ENCODE results near the gene GPR75.
"Not testable (repeated sequence)": the region's sequence is repeated elsewhere in the genome, so short reads cannot be mapped to it uniquely, and the experiment has no call there.

GPR75 gene

DNA sequence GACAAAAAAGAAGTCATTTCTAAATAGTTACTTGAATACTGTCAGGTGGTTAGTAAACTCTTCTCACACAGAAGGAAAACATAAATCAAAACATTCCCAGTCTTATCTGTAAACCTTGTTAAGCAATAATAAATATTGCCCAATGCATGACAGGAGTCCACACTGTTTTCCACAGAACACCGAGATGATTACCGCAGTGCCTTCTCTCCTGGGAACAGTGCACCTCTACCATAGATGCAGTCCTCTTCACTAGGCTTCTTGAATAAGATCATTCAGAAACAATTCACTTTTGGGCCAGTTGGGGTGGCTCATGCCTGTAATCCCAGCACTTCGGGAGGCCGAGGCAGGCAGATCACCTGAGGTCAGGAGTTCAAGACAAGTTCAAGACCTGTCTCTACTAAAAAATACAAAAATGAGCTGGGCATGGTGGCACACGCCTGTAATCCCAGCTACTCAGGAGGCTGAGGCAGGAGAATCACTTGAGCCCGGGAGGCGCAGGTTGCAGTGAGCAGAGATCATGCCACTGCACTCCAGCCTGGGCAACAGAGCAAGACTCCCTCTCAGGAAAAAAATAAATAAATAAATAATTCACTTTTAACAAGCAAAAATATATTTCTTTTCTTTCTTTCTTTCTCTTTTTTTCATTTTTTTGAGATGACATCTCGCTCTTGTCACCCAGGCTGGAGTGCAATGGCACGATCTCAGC is 8.6 kb downstream of the GPR75 start:
- not testable (repeated sequence) for DNase-seq

- no peak for DNase-seq
These were observed 11.7 kb downstream of the GPR75 start for GRCh38 chr2:53848062-53848461.

DNA sequence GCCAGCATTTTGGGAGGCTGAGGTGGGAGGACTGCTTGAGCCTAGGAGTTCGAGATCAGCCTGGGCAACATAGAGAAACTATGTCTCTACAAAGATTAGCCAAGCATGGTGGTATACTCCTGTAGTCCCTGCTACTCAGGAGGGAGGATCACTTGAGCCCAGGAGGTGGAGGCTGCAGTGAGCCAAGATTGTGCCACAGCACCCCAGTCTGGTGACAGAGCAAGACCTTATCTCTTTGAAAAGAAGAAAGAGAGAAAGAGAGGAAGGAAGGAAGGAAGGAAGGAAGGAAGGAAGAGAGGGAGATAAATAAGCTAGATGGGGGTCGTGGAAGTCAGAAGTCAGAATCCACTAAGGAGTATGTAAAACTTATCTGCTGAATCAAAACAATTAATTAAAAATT is 16.2 kb downstream of the GPR75 start:
- DNase-seq = no peak

GRCh38 chr2:53842891-53843290 is 16.9 kb downstream of the GPR75 start:
- no peak for DNase-seq

GRCh38 chr2:53841651-53842050 is 18.1 kb downstream of the GPR75 start:
- not testable (repeated sequence) for DNase-seq

DNA sequence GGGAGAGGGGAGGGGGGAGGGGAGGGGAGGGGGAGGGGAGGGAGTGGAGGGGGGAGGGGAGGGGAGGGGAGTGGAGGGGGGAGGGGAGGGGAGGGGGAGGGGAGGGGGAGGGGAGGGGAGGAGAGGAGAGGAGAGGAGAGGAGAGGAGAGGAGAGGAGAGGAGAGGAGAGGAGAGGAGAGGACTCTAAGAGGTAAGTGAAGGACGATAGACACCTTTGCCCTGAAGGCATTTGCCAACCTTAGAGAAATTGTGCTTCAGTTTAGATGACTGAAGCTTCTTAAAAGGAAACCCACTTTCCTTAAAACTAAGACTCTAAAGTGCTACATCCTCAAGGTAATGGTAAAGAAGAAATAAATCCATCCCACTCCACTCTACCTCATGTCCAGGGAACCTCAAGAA is 19.2 kb downstream of the GPR75 start:
- DNase-seq = no peak

- DNase-seq = not testable (repeated sequence)
These were observed 29.8 kb downstream of the GPR75 start for GRCh38 chr2:53829980-53830290.

GRCh38 chr2:53829273-53829979 is 30.3 kb downstream of the GPR75 start:
- DNase-seq = no peak

DNA sequence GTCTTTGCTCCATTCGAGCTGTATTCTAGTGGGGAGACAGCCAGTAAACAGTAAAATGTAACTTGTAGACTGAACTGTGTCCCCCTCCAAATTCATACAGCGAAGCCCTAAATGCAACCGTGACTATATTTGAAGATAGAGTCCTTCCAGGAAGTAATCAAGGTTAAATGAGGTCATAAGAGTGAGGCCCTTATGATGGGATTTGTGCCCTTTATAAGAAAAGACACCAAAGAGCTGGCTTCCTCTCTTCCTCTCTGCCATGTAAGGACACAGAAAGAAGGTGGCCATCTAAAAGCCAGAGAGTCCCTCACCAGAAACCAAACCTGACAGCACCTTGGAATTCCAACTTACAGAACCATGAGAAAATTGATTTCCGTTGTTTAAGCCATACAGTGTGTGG is 31.4 kb downstream of the GPR75 start:
- no peak for DNase-seq

DNA sequence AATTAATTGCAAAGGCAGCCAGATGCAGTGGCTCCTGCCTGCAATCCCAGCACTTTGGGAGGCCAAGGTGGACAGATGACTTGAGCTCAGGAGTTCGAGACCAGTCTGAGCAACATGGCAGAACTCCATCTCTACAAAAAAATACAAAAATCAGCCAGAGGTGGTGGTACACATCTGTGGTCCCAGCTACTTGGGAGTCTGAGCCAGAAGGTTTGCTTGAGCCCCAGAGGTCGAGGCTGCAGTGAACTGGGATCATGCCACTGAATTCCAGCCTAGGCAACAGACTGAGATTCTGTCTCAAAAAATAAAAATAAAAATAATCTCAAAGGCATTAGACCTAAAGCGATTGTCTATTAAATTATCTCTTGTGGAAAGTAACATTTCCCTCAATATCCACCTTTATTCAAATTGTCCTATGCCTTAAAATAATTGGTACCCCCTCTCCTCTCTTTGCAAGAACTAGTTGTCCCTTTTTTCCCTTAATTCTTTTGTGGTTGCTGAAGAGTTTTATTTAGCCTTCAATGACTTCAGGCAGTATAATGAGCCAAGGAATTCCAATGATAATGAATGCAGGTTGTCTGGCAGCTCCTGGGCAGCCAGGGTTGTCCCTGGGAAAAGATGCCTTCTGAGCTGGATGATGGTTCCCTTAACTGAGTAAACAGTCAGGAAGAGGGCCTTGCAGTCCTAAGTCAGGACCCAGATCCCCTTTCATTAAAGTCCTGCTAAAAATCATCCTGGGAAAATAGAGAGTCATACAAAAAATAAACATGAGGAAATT is 32.2 kb downstream of the GPR75 start:
- DNase-seq = no peak

- DNase-seq = no peak
These were observed 33.0 kb downstream of the GPR75 start for GRCh38 chr2:53826587-53827397.

DNA sequence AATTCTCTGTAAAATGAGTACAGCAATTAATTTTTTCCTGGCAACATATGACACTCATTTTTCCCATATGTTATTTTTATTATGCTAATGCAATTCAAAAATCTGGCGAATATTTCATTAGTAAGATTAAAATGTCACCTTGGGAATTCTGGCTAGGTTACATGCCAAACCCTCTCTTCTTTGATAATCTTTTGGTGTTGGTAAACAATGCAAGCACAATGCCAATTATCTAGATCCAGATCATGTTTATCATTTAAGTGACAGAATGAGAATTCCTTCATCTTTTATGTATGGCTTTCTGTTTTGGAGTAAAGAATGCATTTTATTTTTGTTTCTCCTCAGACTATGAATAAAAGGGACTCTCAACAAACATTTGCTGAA is 33.7 kb downstream of the GPR75 start:
- DNase-seq = no peak

- DNase-seq = not testable (repeated sequence)
These were observed 36.1 kb downstream of the GPR75 start for GRCh38 chr2:53823639-53824038.

DNA sequence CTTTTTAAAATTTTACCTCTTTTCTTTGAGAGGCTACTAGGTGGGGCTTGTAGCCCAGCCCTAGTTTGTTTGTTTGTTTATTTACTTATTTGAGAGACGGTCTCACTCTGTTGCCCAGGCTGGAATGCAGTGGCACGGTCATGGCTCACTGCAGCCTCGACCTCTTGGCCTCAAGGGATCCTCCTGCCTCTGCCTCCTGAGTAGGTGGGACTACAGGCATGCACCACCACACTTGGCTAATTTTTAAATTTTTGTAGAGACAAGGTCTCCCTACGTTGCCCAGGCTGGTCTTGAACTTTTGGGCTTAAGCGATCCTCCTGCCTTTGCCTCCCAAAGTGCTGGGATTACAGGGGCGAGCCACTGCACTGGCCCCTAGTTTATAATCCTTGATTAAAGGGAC is 38.0 kb downstream of the GPR75 start:
- no peak for DNase-seq

DNA sequence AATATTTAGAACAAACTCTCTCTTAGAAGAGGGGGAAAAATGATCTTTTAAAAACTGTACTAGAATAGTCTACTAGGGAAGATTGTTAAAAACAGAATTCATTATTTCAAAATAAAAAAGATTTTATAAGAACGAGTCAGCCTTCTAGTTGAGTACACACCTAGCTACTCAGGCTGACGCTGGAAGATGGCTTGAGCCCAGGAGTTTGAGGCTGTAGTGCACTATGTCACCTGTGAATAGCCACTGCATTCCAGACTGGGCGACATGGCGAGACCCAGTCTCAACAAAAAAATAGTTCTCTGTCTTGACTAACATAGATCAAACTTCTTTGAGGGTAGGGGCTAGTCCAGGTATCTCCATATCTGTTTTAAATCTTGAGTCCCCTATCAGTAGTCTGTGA is 39.1 kb downstream of the GPR75 start:
- DNase-seq = no peak

GRCh38 chr2:53820048-53820447 is 39.7 kb downstream of the GPR75 start:
- DNase-seq = no peak

GRCh38 chr2:53819634-53820033 is 40.1 kb downstream of the GPR75 start:
- no peak for DNase-seq

DNA sequence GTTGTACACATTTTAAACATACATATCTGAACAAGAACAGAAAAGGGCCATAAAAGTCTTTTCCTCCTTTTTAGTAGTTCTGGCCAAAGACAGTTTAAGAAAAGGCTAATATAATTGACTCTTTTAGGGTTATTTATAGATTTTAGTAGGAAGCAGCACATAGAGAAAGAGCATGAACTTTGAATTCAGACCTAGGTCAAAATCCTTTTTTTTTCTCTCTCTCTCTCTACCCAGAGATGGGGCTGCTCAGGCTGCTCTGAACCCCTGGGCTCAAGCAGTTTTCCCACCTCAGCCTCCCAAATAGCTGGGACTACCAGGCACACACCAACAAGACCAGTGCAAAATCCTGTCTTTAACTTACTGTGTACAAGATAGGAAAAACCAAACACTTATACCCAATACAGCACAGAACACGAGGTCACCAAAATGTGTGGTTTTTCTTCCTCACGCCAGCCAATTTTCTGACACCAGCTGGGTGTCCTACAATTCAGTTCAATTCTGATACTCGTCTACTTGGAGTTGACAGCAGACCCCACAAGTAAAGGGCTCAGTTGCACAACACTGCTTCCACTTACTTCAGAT is 40.8 kb downstream of the GPR75 start:
- DNase-seq = no peak

GRCh38 chr2:53813151-53813550 is 46.6 kb downstream of the GPR75 start:
- DNase-seq = no peak

- no peak for DNase-seq
These were observed 48.2 kb downstream of the GPR75 start for GRCh38 chr2:53811601-53812000.

All from stimulated activated CD4-positive, alpha-beta T cell treated with anti-CD3 and anti-CD28 coated beads, Interleukin-12 subunit alpha, Interleukin-12 subunit beta, amount 100 ng/mL, for 4 hours (primary cell).